PC-3 (cell line): ENCODE measurements around the gene RBM47.

Source experiments
- CTCF ChIP-seq: fragments of 300-600 bp; sonication (generic); conservative IDR thresholded peaks from 2 replicates; pipeline ENCODE4 v1.5.1; 2017; ENCODE audit warnings: antibody characterized with exemption, low read depth, mild to moderate bottlenecking, low read length
- EZH2 ChIP-seq: fragments of 300-600 bp; sonication (generic); IDR thresholded peaks from one replicate; pipeline ENCODE4 v1.6.1; 2017; ENCODE audit warnings: antibody characterized with exemption, mild to moderate bottlenecking, low read length; ENCODE audit not compliant: unreplicated experiment
- EZH2phosphoT487 ChIP-seq: fragments of 300-600 bp; sonication (generic); IDR thresholded peaks from 2 replicates; pipeline ENCODE4 v1.6.1; 2018; ENCODE audit warnings: mild to moderate bottlenecking, antibody characterized with exemption, low read length, borderline replicate concordance

DNA sequence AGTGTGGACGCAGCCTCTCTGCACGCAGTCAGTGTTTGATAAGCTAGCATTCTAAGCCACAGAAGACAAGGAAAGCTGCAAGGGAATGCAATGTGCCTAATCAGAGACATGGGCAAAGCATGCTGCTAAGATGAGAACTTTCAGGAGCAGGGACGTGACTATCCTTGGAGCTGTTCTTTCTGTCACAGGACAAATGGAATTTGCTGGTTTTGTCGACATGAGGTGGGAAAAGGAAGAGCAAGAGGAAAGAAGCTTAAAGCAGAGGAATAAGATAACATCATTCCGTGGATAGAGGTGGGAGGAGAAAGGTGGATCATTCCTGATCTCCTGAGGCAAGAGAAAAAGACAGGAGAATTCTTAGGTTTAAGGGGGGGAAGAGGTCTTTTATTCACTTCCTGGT lies 33.7 kb downstream of the RBM47 start:
- TF ChIP-seq EZH2 (no peak), CTCF (no peak), EZH2phosphoT487 (no peak)
